Heart left ventricle (tissue), 16 donors: Measurements from ENCODE around the gene KLHL7. TPM values are rescaled to one million over a fixed set of nuclear protein-coding genes. Genes with fewer than 3 reads are reported as not detected.

Experiments used
- ATAC-seq, 4 donors: fragments of 200-7000 bp; cut with Tn5 transposase; one replicate each; pipeline ENCODE4 v1.9.1; 2020 to 2022; ENCODE audit warnings: moderate library complexity in 4 of 4, mild to moderate bottlenecking in 3 of 4, moderate number of reproducible peaks in 1 of 4
- DNase-seq, 5 donors: peaks; one replicate each; pipeline ENCODE4 v3.0.0-alpha.2; 2020
- H3K27ac ChIP-seq, 12 donors: fragments of 200-600 bp; sonication (generic) in 4 of 12; one replicate each; pipeline versions ENCODE4 v1.5.0 to v1.8.0; 2016 to 2022; ENCODE audit warnings: mild to moderate bottlenecking in 2 of 12
- H3K27me3 ChIP-seq, 9 donors: fragments of 200-600 bp; sonication (generic) in 2 of 9; one replicate each; pipeline versions ENCODE4 v1.5.1 to v1.8.0; 2016 to 2022; ENCODE audit warnings: mild to moderate bottlenecking in 3 of 9
- H3K36me3 ChIP-seq, 9 donors: fragments of 200-600 bp; sonication (generic) in 2 of 9; one replicate each; pipeline versions ENCODE4 v1.5.0 to v1.8.0; 2018 to 2022; ENCODE audit warnings: mild to moderate bottlenecking in 2 of 9
- H3K4me1 ChIP-seq, 12 donors: fragments of 200-600 bp; sonication (generic) in 4 of 12; one replicate each; pipeline versions ENCODE4 v1.5.0 to v1.8.0; 2016 to 2022; ENCODE audit warnings: mild to moderate bottlenecking in 3 of 12
- H3K4me3 ChIP-seq, 12 donors: fragments of 200-600 bp; sonication (generic) in 4 of 12; one replicate each; pipeline versions ENCODE4 v1.5.0 to v1.8.0; 2017 to 2022; ENCODE audit warnings: mild to moderate bottlenecking in 9 of 12, moderate library complexity in 4 of 12
- H3K9me3 ChIP-seq, 12 donors: fragments of 200-600 bp; sonication (generic) in 4 of 12; one replicate each; pipeline versions ENCODE4 v1.5.0 to v1.8.0; 2016 to 2022; ENCODE audit warnings: mild to moderate bottlenecking in 1 of 12
- CTCF ChIP-seq, 12 donors: fragments of 200-600 bp; sonication (generic) in 4 of 12; IDR thresholded peaks; one replicate each; pipeline versions ENCODE4 v1.5.0 to v1.8.0; 2018 to 2022; ENCODE audit warnings: antibody characterized with exemption in 12 of 12, mild to moderate bottlenecking in 5 of 12
- POLR2A ChIP-seq, 2 donors: fragments of 450-650 bp; IDR thresholded peaks; one replicate each; pipeline ENCODE4 v1.6.1; 2017; ENCODE audit warnings: antibody characterized with exemption in 2 of 2, mild to moderate bottlenecking in 2 of 2, moderate library complexity in 2 of 2
- whole genome bisulfite sequencing, 4 donors: extraction: QIAGEN DNeasy Blood & Tissue Kit in 2 of 4; methylation state at CpG; one replicate each; pipeline versions ENCODE4 v1.1.5 to v1.1.7; 2013 to 2018; 5-methylcytosine and 5-hydroxymethylcytosine counted together
- intact Hi-C, 10 donors: fragments of 100-400 bp; cut with DNase I; formaldehyde crosslinking; loops; one replicate each; pipeline versions ENCODE4 v1.11.1 to v1.14.2; 2022
- polyA plus RNA-seq, 2 donors: library from polyadenylated mRNA; stranded (reverse); fragments of 200-250 nt; gene quantifications; one replicate each; pipeline ENCODE4 v1.2.3, GENCODE V29; 2013
- total RNA-seq, 9 donors: library from RNA; depleted of rRNA in 2 of 9; stranded (reverse); fragments of >200 nt in 2 of 9; fragmentation: NEBNext Ultra II Directional in 3 of 9; extraction: Animal tissue kit (Norgen Biotek cat#: 25700) in 3 of 9; gene quantifications; one replicate each; pipeline versions ENCODE4 v1.1.0 to v1.2.4, GENCODE V29; 2016 to 2023
- donor health status: ischemic (EF 13 %, LVEDD 7.1; RV severe dilation, severe dysfunction).
- donor health status: healthy with polysubstance abuse.
- donor health status: DM: no; HTN: yes; CAD: no.
- donor health status: DM: no; HTN: no; CAD: no.
- donor health status: ischemic (EF 25% LVEDD 6.9; RV normal size, moderate dysfunction).
- donor health status: ischemic (EF 25% LVEDD 5.7; RV mildly dilated, moderate dysfunction).
- donor health status: healthy.
- donor health status: DM: yes; HTN: yes; CAD: no.
- donor health status: ischemic (EF 35%, LVEDD 5.7; RV mildly dilated, moderate dysfunction).
- donor health status: nonischemic (EF 11% LVEDD 7.7; RV severe dilation, severe dysfunction).
- donor health status: DM: yes; HTN: yes; CAD: no.
- donor health status: PGD.
- donor health status: ischemic (EF 29% LVEDD 5.4; RV normal size, mild dysfunction).
- donor health status: nonischemic (EF 23%, LVEDD 6.1; RV moderate dilation, normal function).

KLHL7 gene
- total and polyA plus RNA-seq, 11 donors, result 48.0 to 159 (median 108) TPM

GRCh38 chr7:23114896-23115295 is 9.3 kb downstream of the KLHL7 start:
- H3K27me3 ChIP-seq, result no peaks in the 10 kb centered on the region
- no peaks in the 10 kb centered on the region for H3K9me3 ChIP-seq
- DNase-seq, result no peak
- WGBS, 4 donors, result 59 to 76% (median 64%) methylated on average over 3 of the region's 3 CpGs
- ATAC-seq, result no peak
- H3K27ac ChIP-seq, result peak overlapping the region in 1 of 12 donors; percentile 9
- peaks cover 0 to 95% (median 20%) of the 10 kb centered on the region in 12 donors for H3K4me1 ChIP-seq
- peaks cover 0 to 9% (median 0%) of the 10 kb centered on the region in 9 donors for H3K36me3 ChIP-seq
- H3K4me3 ChIP-seq, result no peak overlapping the region
- intact Hi-C loops, result no loop called here
- TF ChIP-seq CTCF (IDR thresholded peaks at IDR 0.05) (no peak), POLR2A (IDR thresholded peaks at IDR 0.05) (no peak)

- WGBS, 4 donors, result 51 to 55% (median 54%) methylated on average over 2 of the region's 2 CpGs
- peaks cover 0 to 95% (median 20%) of the 10 kb centered on the region in 12 donors for H3K4me1 ChIP-seq
- no peak overlapping the region for H3K4me3 ChIP-seq
- ATAC-seq (no peak), DNase-seq (no peak)
- peak overlapping the region in 6 of 12 donors; percentile 7 to 69 (median 30) for H3K27ac ChIP-seq
- intact Hi-C loops, result no loop called here
- TF ChIP-seq POLR2A (IDR thresholded peaks at IDR 0.05), result no peak
- no peak for TF ChIP-seq CTCF (IDR thresholded peaks at IDR 0.05)
- peaks cover 0 to 13% (median 0%) of the 10 kb centered on the region in 9 donors for H3K36me3 ChIP-seq
- H3K27me3 ChIP-seq, result no peaks in the 10 kb centered on the region
- H3K9me3 ChIP-seq, result no peaks in the 10 kb centered on the region
These were observed 10.4 kb downstream of the KLHL7 start for GRCh38 chr7:23115991-23116390.

GRCh38 chr7:23117841-23118240 is 12.3 kb downstream of the KLHL7 start:
- ATAC-seq (peak; percentile 50 to 72 (median 56)), DNase-seq (no peak)
- peaks cover 0 to 92% (median 25%) of the 10 kb centered on the region in 12 donors for H3K4me1 ChIP-seq
- no peaks in the 10 kb centered on the region for H3K9me3 ChIP-seq
- no peaks in the 10 kb centered on the region for H3K27me3 ChIP-seq
- peaks cover 0 to 18% (median 0%) of the 10 kb centered on the region in 9 donors for H3K36me3 ChIP-seq
- WGBS, 4 donors, result 22 to 51% (median 29%) methylated on average over 2 of the region's 2 CpGs
- H3K4me3 ChIP-seq, result no peak overlapping the region
- TF ChIP-seq CTCF (IDR thresholded peaks at IDR 0.05), result no peak
- no peak for TF ChIP-seq POLR2A (IDR thresholded peaks at IDR 0.05)
- intact Hi-C loops, result no loop called here
- peak overlapping the region in 11 of 12 donors; percentile 10 to 69 (median 47) for H3K27ac ChIP-seq

GRCh38 chr7:23120106-23120505 is 14.5 kb downstream of the KLHL7 start:
- DNase-seq (no peak), ATAC-seq (no peak)
- H3K27ac ChIP-seq, result peak overlapping the region in 4 of 12 donors; percentile 8 to 68 (median 16)
- intact Hi-C loops, result no loop called here
- TF ChIP-seq POLR2A (IDR thresholded peaks at IDR 0.05), result no peak
- no peak for TF ChIP-seq CTCF (IDR thresholded peaks at IDR 0.05)
- WGBS, 4 donors, result 85 to 90% (median 89%) methylated on average over 4 of the region's 4 CpGs
- H3K9me3 ChIP-seq, result no peaks in the 10 kb centered on the region
- H3K4me3 ChIP-seq, result no peak overlapping the region
- no peaks in the 10 kb centered on the region for H3K27me3 ChIP-seq
- H3K4me1 ChIP-seq, result peaks cover 0 to 77% (median 20%) of the 10 kb centered on the region in 12 donors
- H3K36me3 ChIP-seq, result peaks cover 0 to 27% (median 9%) of the 10 kb centered on the region in 9 donors
